H1 (cell line): ENCODE measurements around the gene ADNP. TPM values are rescaled to one million over a fixed set of nuclear protein-coding genes. Genes with fewer than 3 reads are reported as not detected.

ENCODE experiments used
- CTCF ChIA-PET: fragments of 300-600 bp; sonication (Branson Sonifier 250); formaldehyde crosslinking; loops from one replicate; lab custom pipeline; 2021; ENCODE audit not compliant: partially characterized antibody; lab: Charles Lee
- POLR2A ChIA-PET: fragments of 300-600 bp; sonication (Branson Sonifier 250); formaldehyde crosslinking; loops from one replicate; lab custom pipeline; 2021; ENCODE audit warnings: inconsistent platforms; ENCODE audit not compliant: partially characterized antibody; lab: Charles Lee
- DNase-seq, 2 experiments: peaks; one replicate each; pipeline versions ENCODE4 v3.0.0 to v3.0.0-alpha.2; 2010 to 2022; ENCODE audit warnings: low spot score in 2 of 2, low read depth in 1 of 2, mixed read lengths in 1 of 2
- FAIRE-seq: peaks from 2 replicates; lab custom pipeline; 2011; peaks lifted over from hg19 to GRCh38; lab: Jason Lieb, UNC
- H2AFZ ChIP-seq: 2 replicates; pipeline ENCODE4 v1.8.1; 2012; ENCODE audit warnings: low read length, inconsistent platforms
- H2AK5ac ChIP-seq: 2 replicates; pipeline ENCODE4 v1.6.1; 2013; ENCODE audit warnings: low read depth, low read length
- H2BK120ac ChIP-seq: replicated peaks from 2 replicates; pipeline ENCODE3; 2013; ENCODE audit warnings: low read depth, low read length, inconsistent platforms
- H2BK12ac ChIP-seq: 2 replicates; pipeline ENCODE4 v1.6.1; 2013; ENCODE audit warnings: low read depth, low read length
- H2BK15ac ChIP-seq: 2 replicates; pipeline ENCODE4 v1.6.1; 2013; ENCODE audit warnings: low read length
- H2BK20ac ChIP-seq: 2 replicates; pipeline ENCODE4 v1.6.1; 2013; ENCODE audit warnings: low read length
- H2BK5ac ChIP-seq: 2 replicates; pipeline ENCODE4 v1.6.1; 2013; ENCODE audit warnings: low read depth, low read length
- H3K14ac ChIP-seq: 2 replicates; pipeline ENCODE4 v1.6.1; 2013; ENCODE audit warnings: inconsistent platforms; ENCODE audit not compliant: insufficient read length
- H3K18ac ChIP-seq: 2 replicates; pipeline ENCODE4 v1.6.1; 2013; ENCODE audit warnings: low read length; ENCODE audit errors: extremely low read depth
- H3K23ac ChIP-seq: 2 replicates; pipeline ENCODE4 v1.6.1; 2013; ENCODE audit warnings: inconsistent platforms; ENCODE audit not compliant: insufficient read length
- H3K23me2 ChIP-seq: 2 replicates; pipeline ENCODE4 v1.6.1; 2013; ENCODE audit warnings: low read depth, low read length
- H3K27ac ChIP-seq: 2 replicates; pipeline ENCODE4 v1.6.1; 2011; ENCODE audit warnings: low read depth, low read length, inconsistent platforms
- H3K27me3 ChIP-seq, 4 experiments: replicated peaks in 1 of 4; 1 replicate in 1 of 4; 2 replicates in 3 of 4; pipeline versions ENCODE4 v1.6.1 to v1.8.1; 2011 to 2013; ENCODE audit warnings: low read length in 3 of 4, mild to moderate bottlenecking in 3 of 4, inconsistent platforms in 2 of 4, mixed read lengths in 2 of 4, moderate library complexity in 1 of 4; ENCODE audit not compliant: control insufficient read depth in 3 of 4, insufficient read depth in 3 of 4; ENCODE audit errors: extremely low read depth in 1 of 4
- H3K36me3 ChIP-seq, 4 experiments: 2 replicates each; pipeline versions ENCODE4 v1.6.1 to v1.8.1; 2011 to 2013; ENCODE audit warnings: mild to moderate bottlenecking in 4 of 4, low read length in 3 of 4, moderate library complexity in 2 of 4, control low read depth in 1 of 4, inconsistent platforms in 1 of 4; ENCODE audit not compliant: insufficient read depth in 4 of 4, control insufficient read depth in 2 of 4
- H3K4ac ChIP-seq: replicated peaks from 2 replicates; pipeline ENCODE3; 2013; ENCODE audit warnings: low read length, low read depth, mixed read lengths, inconsistent platforms; ENCODE audit not compliant: insufficient read length
- H3K4me1 ChIP-seq, 4 experiments: replicated peaks in 1 of 4; 1 replicate in 1 of 4; 2 replicates in 3 of 4; pipeline versions ENCODE4 v1.6.1 to v1.8.1; 2011 to 2013; ENCODE audit warnings: low read length in 3 of 4, inconsistent platforms in 2 of 4, mixed read lengths in 1 of 4; ENCODE audit not compliant: insufficient read depth in 4 of 4, control insufficient read depth in 3 of 4
- H3K4me2 ChIP-seq, 2 experiments: 2 replicates each; pipeline versions ENCODE4 v1.6.1 to v1.8.1; 2011 to 2013; ENCODE audit warnings: low read depth in 2 of 2, low read length in 2 of 2, control low read depth in 1 of 2, inconsistent platforms in 1 of 2, mild to moderate bottlenecking in 1 of 2; ENCODE audit not compliant: insufficient read depth in 1 of 2
- H3K4me3 ChIP-seq, 4 experiments: fragments of 200-600, 300-600 bp in 1 of 4; sonication (generic), shearing (Covaris generic), sonication (Bioruptor Twin) in 1 of 4; 2 replicates each; pipeline versions ENCODE4 v1.5.1 to v1.8.1; 2011 to 2016; ENCODE audit warnings: low read length in 4 of 4, low read depth in 3 of 4, control low read depth in 2 of 4, inconsistent platforms in 2 of 4, mild to moderate bottlenecking in 2 of 4, mixed read lengths in 1 of 4, moderate library complexity in 1 of 4; ENCODE audit not compliant: insufficient read depth in 2 of 4; ENCODE audit errors: extremely low read depth in 1 of 4
- H3K56ac ChIP-seq: replicated peaks from 2 replicates; pipeline ENCODE3; 2013; ENCODE audit warnings: low read depth, mild to moderate bottlenecking, mixed read lengths, low read length, inconsistent platforms; ENCODE audit not compliant: insufficient read length
- H3K79me1 ChIP-seq: 2 replicates; pipeline ENCODE4 v1.6.1; 2013; ENCODE audit warnings: low read depth, low read length, control low read depth
- H3K79me2 ChIP-seq, 2 experiments: 2 replicates each; pipeline versions ENCODE4 v1.6.1 to v1.8.1; 2012 to 2013; ENCODE audit warnings: low read length in 2 of 2, mild to moderate bottlenecking in 2 of 2, inconsistent platforms in 1 of 2; ENCODE audit not compliant: insufficient read depth in 2 of 2, control insufficient read depth in 1 of 2
- H3K9ac ChIP-seq, 4 experiments: replicated peaks in 1 of 4; 1 replicate in 1 of 4; 2 replicates in 3 of 4; pipeline versions ENCODE4 v1.6.1 to v1.8.1; 2011 to 2013; ENCODE audit warnings: low read depth in 3 of 4, low read length in 3 of 4, control low read depth in 2 of 4, mild to moderate bottlenecking in 2 of 4, moderate library complexity in 2 of 4, inconsistent platforms in 1 of 4; ENCODE audit errors: extremely low read depth in 1 of 4
- H3K9me3 ChIP-seq, 2 experiments: 2 replicates each; pipeline versions ENCODE4 v1.6.1 to v1.8.1; 2012 to 2013; ENCODE audit warnings: mild to moderate bottlenecking in 2 of 2, moderate library complexity in 2 of 2, control low read depth in 1 of 2, inconsistent platforms in 1 of 2, low read depth in 1 of 2, low read length in 1 of 2, mixed read lengths in 1 of 2; ENCODE audit not compliant: insufficient read depth in 2 of 2
- H4K20me1 ChIP-seq, 2 experiments: replicated peaks in 1 of 2; 2 replicates each; pipeline versions ENCODE3 to v1.8.1; 2011 to 2013; ENCODE audit warnings: inconsistent platforms in 2 of 2, low read length in 2 of 2, mild to moderate bottlenecking in 1 of 2; ENCODE audit not compliant: insufficient read depth in 2 of 2, control insufficient read depth in 1 of 2
- H4K5ac ChIP-seq: 2 replicates; pipeline ENCODE4 v1.6.1; 2013; ENCODE audit warnings: low read length, low read depth, mixed read lengths, inconsistent platforms; ENCODE audit not compliant: insufficient read length
- H4K8ac ChIP-seq: 2 replicates; pipeline ENCODE4 v1.8.0; 2013; ENCODE audit warnings: mild to moderate bottlenecking, moderate library complexity, low read length, inconsistent platforms; ENCODE audit not compliant: insufficient read depth; ENCODE audit errors: extremely low read depth
- H4K91ac ChIP-seq: replicated peaks from 2 replicates; pipeline ENCODE3; 2013; ENCODE audit warnings: low read length, mixed read lengths, inconsistent platforms; ENCODE audit not compliant: insufficient read length
- KDM4A ChIP-seq: IDR thresholded peaks from one replicate; pipeline ENCODE4 v1.7.1; 2012; ENCODE audit warnings: low read depth, mild to moderate bottlenecking, moderate library complexity, low read length, inconsistent platforms; ENCODE audit not compliant: severe bottlenecking
- NRF1 ChIP-seq: IDR thresholded peaks from 2 replicates; pipeline ENCODE4 v1.6.1; 2011; ENCODE audit warnings: mild to moderate bottlenecking, low read depth, low read length, improper control_type of control experiment
- POLR2AphosphoS5 ChIP-seq: IDR thresholded peaks from 2 replicates; pipeline ENCODE4 v1.6.1; 2011; ENCODE audit warnings: low read depth, low read length
- TBP ChIP-seq: IDR thresholded peaks from 2 replicates; pipeline ENCODE4 v1.6.1; 2011; ENCODE audit warnings: low read depth, low read length, improper control_type of control experiment
- WGBS, 2 experiments: shearing (Covaris generic) in 1 of 2; methylation state at CpG; one replicate each; pipeline versions ENCODE4 v1.1.6 to v1.1.7; 2013 to 2015; ENCODE audit warnings: low lambda C conversion rate in 2 of 2, mixed read lengths in 2 of 2, inconsistent platforms in 1 of 2, low coverage in 1 of 2, missing lambda C conversion rate in 1 of 2; ENCODE audit not compliant: insufficient replicate concordance in 2 of 2, insufficient coverage in 1 of 2, insufficient read length in 1 of 2; ENCODE audit errors: extremely low coverage in 1 of 2, missing lambda C conversion rate in 1 of 2; 5-methylcytosine and 5-hydroxymethylcytosine counted together
- polyA plus RNA-seq, 7 experiments: library from polyadenylated mRNA; depleted of rRNA in 3 of 7; stranded (reverse) in 5 of 7; unstranded in 2 of 7; fragments of >200 nt in 5 of 7; fragments of 200-250 nt in 2 of 7; gene quantifications; 1 replicate in 5 of 7; 2 replicates in 1 of 7; 4 replicates in 1 of 7; pipeline versions ENCODE4 v1.2.1 to v1.2.3, GENCODE V29; 2011 to 2013; ENCODE audit warnings: missing spikeins in 2 of 7, mixed read lengths in 2 of 7
- total RNA-seq: library from RNA; stranded (reverse); fragmentation: NEBNext Ultra II Directional; extraction: Animal tissue kit (Norgen Biotek cat#: 25700); gene quantifications from 2 replicates; pipeline ENCODE4 v1.2.1, GENCODE V29; 2021

ADNP gene
- total and polyA plus RNA-seq, 2 of the 8 experiments (the other 6 are each of a cell fraction or from before 2014, with no cell fraction given): 31.6 to 123 TPM

DNA sequence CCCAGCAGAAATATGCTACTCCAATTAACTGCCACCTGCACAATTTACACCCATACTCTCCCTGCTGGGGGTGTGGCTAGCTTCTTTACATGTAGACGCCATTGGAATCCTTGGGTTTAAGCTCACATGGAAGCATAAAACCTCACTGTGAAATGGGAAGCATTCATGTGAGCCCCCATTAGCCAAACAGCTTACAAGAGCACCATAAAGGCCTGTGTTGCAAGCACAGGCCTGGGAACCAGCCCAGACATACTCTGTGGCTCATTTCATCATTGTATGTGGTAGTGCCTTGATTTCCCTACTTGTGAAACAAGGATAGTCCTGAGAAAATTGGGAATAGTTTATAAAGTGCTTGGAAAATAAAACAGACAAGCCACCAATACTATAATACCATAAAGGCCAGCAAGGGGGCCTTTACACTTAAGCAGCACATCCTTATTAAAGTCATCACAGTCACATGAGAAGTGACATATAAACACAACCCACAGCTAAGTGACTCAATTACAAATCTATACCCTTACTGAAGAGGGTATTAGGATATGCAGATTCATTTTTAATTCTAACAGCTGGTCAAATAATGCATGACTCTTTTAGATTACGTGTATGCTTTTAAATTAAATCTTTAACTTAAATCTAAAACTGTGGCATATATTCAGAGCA, 6.8 kb downstream of the ADNP start:
- no peak overlapping the region for H3K23ac ChIP-seq
- no peak overlapping the region for H3K9ac ChIP-seq
- no peak overlapping the region for H4K91ac ChIP-seq
- no peak overlapping the region for H3K27ac ChIP-seq
- H3K9me3 ChIP-seq: no peaks in the 10 kb centered on the region
- H3K36me3 ChIP-seq: peaks cover 7 to 61% (median 14%) of the 10 kb centered on the region in 4 experiments; a peak in 7 of 8 replicates
- H3K14ac ChIP-seq: no peak overlapping the region
- H2BK12ac ChIP-seq: no peak overlapping the region
- H3K4ac ChIP-seq: no peak overlapping the region
- no peak overlapping the region for H2AK5ac ChIP-seq
- H3K79me1 ChIP-seq: peaks cover 2% of the 10 kb centered on the region; the same call in 1 of the 2 replicates
- H4K8ac ChIP-seq: no peak overlapping the region
- H3K79me2 ChIP-seq: peaks cover 77 to 100% of the 10 kb centered on the region in 2 experiments
- H2AFZ ChIP-seq: no peak overlapping the region
- H3K56ac ChIP-seq: no peak overlapping the region
- no peaks in the 10 kb centered on the region for H3K27me3 ChIP-seq
- no peak overlapping the region for H2BK20ac ChIP-seq
- TF ChIP-seq NRF1 (no peak), KDM4A (no peak), POLR2AphosphoS5 (peak; percentile 21; the same call in 1 of the 2 replicates), TBP (no peak)
- CTCF ChIA-PET: interaction anchor here (0.6 to 1.6 kb wide), 8 partner anchors 13 to 297 kb away, joined by 3 to 5 read pairs (median 3); partner anchors contain the start of gene BCAS4
- WGBS, 2 experiments: 85% methylated on average over 2 of the region's 2 CpGs; no CpG with 5 or more reads in 1 of the 2 experiments
- no peak overlapping the region for H2BK5ac ChIP-seq
- no peak overlapping the region for H3K18ac ChIP-seq
- DNase-seq: no peak
- no peak overlapping the region for H3K4me3 ChIP-seq
- no peak overlapping the region for H2BK15ac ChIP-seq
- H3K4me1 ChIP-seq: peaks cover 4 to 20% (median 10%) of the 10 kb centered on the region in 4 experiments; a peak in 6 of 7 replicates
- no peak overlapping the region for H4K5ac ChIP-seq
- POLR2A ChIA-PET: interaction anchor here (0.7 to 13.9 kb wide), 10 partner anchors 13 to 130 kb away, joined by 3 to 206 read pairs (median 4); partner anchors contain the start of gene BCAS4
- no peak overlapping the region for H3K4me2 ChIP-seq
- no peak overlapping the region for H2BK120ac ChIP-seq
- H4K20me1 ChIP-seq: peaks cover 44 to 65% of the 10 kb centered on the region in 2 experiments
- H3K23me2 ChIP-seq: no peaks in the 10 kb centered on the region
- FAIRE-seq: no peak
